CD14-positive monocyte (primary cell): ENCODE results near the gene PABPC3. TPM values are rescaled to one million over a fixed set of nuclear protein-coding genes. Genes with fewer than 3 reads are reported as not detected.

Source experiments
- DNase-seq, 3 donors: peaks; one replicate each; pipeline ENCODE4 v3.0.0-alpha.2; 2011 to 2022
- H2AFZ ChIP-seq: 2 replicates; pipeline ENCODE4 v1.6.0; 2012; ENCODE audit warnings: mild to moderate bottlenecking, low read depth, low read length, inconsistent platforms; ENCODE audit not compliant: insufficient read depth, poor library complexity, severe bottlenecking
- H3K27ac ChIP-seq, 2 donors: 1 replicate in 1 of 2; 2 replicates in 1 of 2; pipeline ENCODE4 v1.5.1; 2012 to 2013; ENCODE audit warnings: low read length in 2 of 2, control low read depth in 1 of 2, inconsistent platforms in 1 of 2, low read depth in 1 of 2, mild to moderate bottlenecking in 1 of 2
- H3K27me3 ChIP-seq, 2 donors: one replicate each; pipeline versions ENCODE4 v1.6.0 to v1.6.1; 2011 to 2013; ENCODE audit warnings: low read length in 2 of 2; ENCODE audit not compliant: control insufficient read depth in 2 of 2, insufficient read depth in 2 of 2
- H3K36me3 ChIP-seq, 2 donors: replicated peaks in 1 of 2; 1 replicate in 1 of 2; 2 replicates in 1 of 2; pipeline versions ENCODE4 v1.5.1 to v1.6.1; 2012 to 2013; ENCODE audit warnings: low read length in 2 of 2, control low read depth in 1 of 2, inconsistent platforms in 1 of 2, mild to moderate bottlenecking in 1 of 2; ENCODE audit not compliant: insufficient read depth in 2 of 2, control insufficient read depth in 1 of 2
- H3K4me1 ChIP-seq, 2 donors: 1 replicate in 1 of 2; 2 replicates in 1 of 2; pipeline versions ENCODE4 v1.5.1 to v1.6.1; 2012 to 2013; ENCODE audit warnings: low read length in 2 of 2, control low read depth in 1 of 2, inconsistent platforms in 1 of 2, mild to moderate bottlenecking in 1 of 2, moderate library complexity in 1 of 2; ENCODE audit not compliant: insufficient read depth in 2 of 2, control insufficient read depth in 1 of 2
- H3K4me2 ChIP-seq: replicated peaks from 2 replicates; pipeline ENCODE3; 2012; ENCODE audit warnings: low read length, moderate library complexity, mild to moderate bottlenecking; ENCODE audit not compliant: poor library complexity, severe bottlenecking; ENCODE audit errors: extremely low read depth
- H3K4me3 ChIP-seq, 3 experiments: fragments of 200-600 bp in 1 of 3; sonication (generic) in 1 of 3; replicated peaks in 1 of 3; 1 replicate in 2 of 3; 2 replicates in 1 of 3; pipeline ENCODE4 v1.5.1; 2011 to 2013; ENCODE audit warnings: low read length in 3 of 3, mild to moderate bottlenecking in 3 of 3, control low read depth in 2 of 3, low read depth in 2 of 3, inconsistent platforms in 1 of 3, moderate library complexity in 1 of 3
- H3K79me2 ChIP-seq: 2 replicates; pipeline ENCODE4 v1.6.0; 2012; ENCODE audit warnings: mild to moderate bottlenecking, control low read depth, inconsistent platforms, low read length, moderate library complexity; ENCODE audit not compliant: insufficient read depth
- H3K9ac ChIP-seq: 2 replicates; pipeline ENCODE4 v1.6.0; 2017; ENCODE audit warnings: low read length, mild to moderate bottlenecking; ENCODE audit not compliant: insufficient read depth, poor library complexity, severe bottlenecking
- H3K9me3 ChIP-seq, 2 donors: replicated peaks in 1 of 2; 1 replicate in 1 of 2; 2 replicates in 1 of 2; pipeline versions ENCODE4 v1.5.1 to v1.6.1; 2012 to 2013; ENCODE audit warnings: low read length in 2 of 2, control low read depth in 1 of 2; ENCODE audit not compliant: control insufficient read depth in 1 of 2, insufficient read depth in 1 of 2
- H4K20me1 ChIP-seq: 2 replicates; pipeline ENCODE4 v1.6.0; 2012; ENCODE audit warnings: mild to moderate bottlenecking, low read length, control low read depth, moderate library complexity; ENCODE audit not compliant: insufficient read depth
- H3K27ac Mint-ChIP-seq, 7 donors: one replicate each; pipeline ENCODE4 v1.8.0; 2020; ENCODE audit warnings: mild to moderate bottlenecking in 7 of 7, mixed read lengths in 7 of 7, moderate library complexity in 6 of 7, inconsistent platforms in 2 of 7
- H3K27me3 Mint-ChIP-seq, 3 donors: one replicate each; pipeline ENCODE4 v1.8.0; 2021 to 2022; ENCODE audit warnings: low read depth in 3 of 3, mild to moderate bottlenecking in 3 of 3, mixed read lengths in 3 of 3, moderate library complexity in 3 of 3, inconsistent platforms in 1 of 3
- H3K36me3 Mint-ChIP-seq, 2 donors: one replicate each; pipeline ENCODE4 v1.8.0; 2020; ENCODE audit warnings: mixed read lengths in 2 of 2, inconsistent platforms in 1 of 2, mild to moderate bottlenecking in 1 of 2
- H3K4me1 Mint-ChIP-seq: one replicate; pipeline ENCODE4 v1.8.0; 2020; ENCODE audit warnings: mild to moderate bottlenecking, mixed read lengths
- H3K4me3 Mint-ChIP-seq, 2 donors: one replicate each; pipeline ENCODE4 v1.8.0; 2020; ENCODE audit warnings: mild to moderate bottlenecking in 2 of 2, mixed read lengths in 2 of 2, moderate library complexity in 1 of 2
- H3K9me3 Mint-ChIP-seq, 7 donors: one replicate each; pipeline ENCODE4 v1.8.0; 2020 to 2022; ENCODE audit warnings: mixed read lengths in 7 of 7, mild to moderate bottlenecking in 6 of 7, moderate library complexity in 6 of 7, inconsistent platforms in 2 of 7
- WGBS: methylation state at CpG from one replicate; pipeline ENCODE4 v1.1.5; 2013; ENCODE audit warnings: missing lambda C conversion rate; ENCODE audit not compliant: insufficient coverage; 5-methylcytosine and 5-hydroxymethylcytosine counted together
- intact Hi-C, 2 donors: fragments of 100-400 bp; cut with micrococcal nuclease; formaldehyde crosslinking; loops; one replicate each; pipeline versions ENCODE4 v1.15.0 to v1.15.1; 2023
- polyA minus RNA-seq: library from RNA; depleted of rRNA, polyadenylated mRNA; stranded (reverse); fragments of >200 nt; gene quantifications from 2 replicates; pipeline ENCODE4 v1.2.3, GENCODE V29; 2012
- polyA plus RNA-seq, 3 donors: library from polyadenylated mRNA; depleted of rRNA in 1 of 3; unstranded in 2 of 3; stranded (reverse) in 1 of 3; fragments of 300-500 nt in 2 of 3; fragments of >200 nt in 1 of 3; fragmentation: Illumina TruSeq in 2 of 3; gene quantifications; 1 replicate in 2 of 3; 2 replicates in 1 of 3; pipeline ENCODE4 v1.2.3, GENCODE V29; 2012 to 2021
- total RNA-seq, 12 experiments: library from RNA in 1 of 12; stranded (reverse) in 1 of 12; fragments of 120-200 nt in 1 of 12; gene quantifications; one replicate each; pipeline ENCODE4 v1.2.4 and lab custom pipeline; 2013 to 2026; ENCODE audit warnings: mixed read lengths in 6 of 12, inconsistent platforms in 1 of 12
- TF ChIP-seq, protein P1 (sequence below): fragments of 200-600 bp; IDR thresholded peaks from one replicate; pipeline ENCODE4 v1.8.0; 2022; ENCODE audit warnings: antibody characterized with exemption, mild to moderate bottlenecking

The PABPC3 gene
- total RNA-seq (2013), result 0.17 TPM
- under 1 TPM; 0.04 to 0.17 (median 0.08) TPM for polyA plus RNA-seq
- polyA minus RNA-seq, result 0.14 TPM in 1 of 2 replicates, not detected in the other
- total RNA-seq (lab: John Stamatoyannopoulos, UW), result 0 to 0.45 (median 0) reads per million in 11 experiments

DNA sequence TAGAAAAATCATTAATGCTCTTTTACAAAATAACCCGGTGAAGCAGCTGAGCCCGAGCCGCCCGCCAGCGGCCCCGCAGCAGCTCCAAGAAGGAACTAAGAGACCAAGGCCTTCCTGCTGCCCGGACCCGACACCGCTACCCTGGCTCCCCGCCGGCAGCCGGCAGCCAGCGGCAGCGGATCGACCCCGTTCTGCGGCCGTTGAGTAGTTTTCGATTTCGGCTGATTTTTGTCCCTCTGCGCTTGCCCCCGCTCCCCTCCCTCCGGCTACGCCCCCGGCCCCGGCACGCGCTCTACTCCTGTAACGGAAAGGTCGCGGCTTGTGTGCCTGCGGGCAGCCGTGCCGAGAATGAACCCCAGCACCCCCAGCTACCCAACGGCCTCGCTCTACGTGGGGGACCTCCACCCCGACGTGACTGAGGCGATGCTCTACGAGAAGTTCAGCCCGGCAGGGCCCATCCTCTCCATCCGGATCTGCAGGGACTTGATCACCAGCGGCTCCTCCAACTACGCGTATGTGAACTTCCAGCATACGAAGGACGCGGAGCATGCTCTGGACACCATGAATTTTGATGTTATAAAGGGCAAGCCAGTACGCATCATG is at the start of gene PABPC3:
Gene PABPC3 (plus strand): TSS at position 286 of the 603 bp plus-strand sequence. CDS start 63 bp downstream, at position 349.
- Histone ChIP-seq H3K27ac (no peak within 1 kb of the TSS), H3K36me3 (no peaks in the 10 kb centered on the region), H3K4me2 (no peak within 1 kb of the TSS), H3K4me3 (peak within 1 kb of the TSS in 1 of 3 experiments; percentile 43), H4K20me1 (no peaks in the 10 kb centered on the region), H3K79me2 (no peaks in the 10 kb centered on the region), H3K9ac (no peak within 1 kb of the TSS), H2AFZ (no peak within 1 kb of the TSS), H3K27me3 (peaks cover 7 to 39% of the 10 kb centered on the region in 2 donors), H3K9me3 (peaks cover 0 to 9% of the 10 kb centered on the region in 2 donors), H3K4me1 (peaks cover 0 to 4% of the 10 kb centered on the region in 2 donors)
- WGBS, result 29% methylated on average over 49 of the region's 50 CpGs
- Mint-ChIP-seq H3K9me3 (peaks cover 3 to 21% (median 10%) of the 10 kb centered on the region in 7 donors), H3K27me3 (peaks cover 25 to 42% (median 42%) of the 10 kb centered on the region in 3 donors), H3K4me1 (peaks cover 7% of the 10 kb centered on the region), H3K36me3 (no peaks in the 10 kb centered on the region), H3K27ac (no peak within 1 kb of the TSS), H3K4me3 (peak within 1 kb of the TSS; percentile 62 to 84)
- TF ChIP-seq, protein P1, sequence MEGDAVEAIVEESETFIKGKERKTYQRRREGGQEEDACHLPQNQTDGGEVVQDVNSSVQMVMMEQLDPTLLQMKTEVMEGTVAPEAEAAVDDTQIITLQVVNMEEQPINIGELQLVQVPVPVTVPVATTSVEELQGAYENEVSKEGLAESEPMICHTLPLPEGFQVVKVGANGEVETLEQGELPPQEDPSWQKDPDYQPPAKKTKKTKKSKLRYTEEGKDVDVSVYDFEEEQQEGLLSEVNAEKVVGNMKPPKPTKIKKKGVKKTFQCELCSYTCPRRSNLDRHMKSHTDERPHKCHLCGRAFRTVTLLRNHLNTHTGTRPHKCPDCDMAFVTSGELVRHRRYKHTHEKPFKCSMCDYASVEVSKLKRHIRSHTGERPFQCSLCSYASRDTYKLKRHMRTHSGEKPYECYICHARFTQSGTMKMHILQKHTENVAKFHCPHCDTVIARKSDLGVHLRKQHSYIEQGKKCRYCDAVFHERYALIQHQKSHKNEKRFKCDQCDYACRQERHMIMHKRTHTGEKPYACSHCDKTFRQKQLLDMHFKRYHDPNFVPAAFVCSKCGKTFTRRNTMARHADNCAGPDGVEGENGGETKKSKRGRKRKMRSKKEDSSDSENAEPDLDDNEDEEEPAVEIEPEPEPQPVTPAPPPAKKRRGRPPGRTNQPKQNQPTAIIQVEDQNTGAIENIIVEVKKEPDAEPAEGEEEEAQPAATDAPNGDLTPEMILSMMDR, result no peak
- intact Hi-C loops, result no loop called here
- DNase-seq, result no peak

DNA sequence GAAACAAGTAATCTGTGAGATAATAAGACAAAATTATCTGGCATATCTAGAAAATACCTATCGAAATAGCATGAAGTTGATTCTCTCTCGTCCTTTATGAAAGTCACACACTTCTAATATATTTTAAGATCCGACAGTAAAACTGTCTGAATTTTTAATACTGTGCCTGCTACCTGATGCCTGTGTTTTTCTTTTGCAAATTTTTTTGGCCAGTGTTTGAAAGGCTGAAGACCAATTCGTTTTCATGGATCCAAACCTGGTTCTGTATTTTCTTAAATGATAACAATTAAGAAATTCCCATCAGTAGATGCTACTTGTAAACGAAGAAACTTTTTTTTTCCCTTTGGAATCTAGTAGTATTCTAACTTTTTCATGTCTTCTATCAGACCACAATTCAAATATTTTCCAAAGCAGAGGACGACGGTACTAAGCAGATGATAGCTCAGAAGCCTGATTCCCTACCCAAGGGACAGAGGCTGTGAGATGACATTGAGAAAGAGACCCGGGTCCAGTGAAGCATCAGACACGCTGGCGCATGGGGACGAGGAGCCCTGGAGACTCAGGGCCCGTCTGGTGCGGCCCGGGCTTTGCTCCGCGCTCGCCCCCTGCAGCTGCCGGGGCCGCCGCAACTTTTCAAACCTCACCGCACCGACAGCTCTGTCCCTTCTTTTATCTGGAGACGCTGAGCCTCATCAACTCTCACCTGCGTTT is 49.5 kb upstream of the PABPC3 start:
- no peaks in the 10 kb centered on the region for H3K4me1 ChIP-seq
- TF ChIP-seq, protein P1, result no peak
- Mint-ChIP-seq H3K4me1 (peaks cover 2% of the 10 kb centered on the region), H3K27me3 (peaks cover 60 to 75% (median 61%) of the 10 kb centered on the region in 3 donors), H3K27ac (no peak overlapping the region), H3K9me3 (peaks cover 2 to 23% (median 15%) of the 10 kb centered on the region in 7 donors), H3K4me3 (peak overlapping the region in 1 of 2 donors; percentile 54), H3K36me3 (peaks cover 0 to 2% of the 10 kb centered on the region in 2 donors)
- H3K4me2 ChIP-seq, result no peak overlapping the region
- 21% methylated on average over 7 of the region's 24 CpGs for WGBS
- no peaks in the 10 kb centered on the region for H3K79me2 ChIP-seq
- no peaks in the 10 kb centered on the region for H4K20me1 ChIP-seq
- H3K36me3 ChIP-seq, result no peaks in the 10 kb centered on the region
- peak overlapping the region; percentile 29 for H2AFZ ChIP-seq
- no peak overlapping the region for H3K27ac ChIP-seq
- no peak overlapping the region for H3K4me3 ChIP-seq
- intact Hi-C loops, result no loop called here
- no peak overlapping the region for H3K9ac ChIP-seq
- peaks cover 0 to 13% of the 10 kb centered on the region in 2 donors for H3K9me3 ChIP-seq
- peaks cover 43% of the 10 kb centered on the region in 2 donors for H3K27me3 ChIP-seq
- no peak for DNase-seq
